Stomach (tissue), 4 donors: ENCODE data around the gene NRF1.

ENCODE experiments used
- POLR2AphosphoS5 ChIP-seq, 3 donors: sonication (generic); formaldehyde crosslinking; IDR thresholded peaks; one replicate each; pipeline ENCODE4 v1.6.1; 2016; ENCODE audit warnings: antibody characterized with exemption in 3 of 3
- TF ChIP-seq, protein P1 (sequence below), 7 experiments: fragments of 450-650 bp in 4 of 7; fragments of 200-600 bp in 3 of 7; sonication (generic) in 3 of 7; IDR thresholded peaks; one replicate each; pipeline ENCODE4 v1.5.1; 2016 to 2019; ENCODE audit warnings: antibody characterized with exemption in 7 of 7, control low read depth in 2 of 7, mild to moderate bottlenecking in 1 of 7

DNA sequence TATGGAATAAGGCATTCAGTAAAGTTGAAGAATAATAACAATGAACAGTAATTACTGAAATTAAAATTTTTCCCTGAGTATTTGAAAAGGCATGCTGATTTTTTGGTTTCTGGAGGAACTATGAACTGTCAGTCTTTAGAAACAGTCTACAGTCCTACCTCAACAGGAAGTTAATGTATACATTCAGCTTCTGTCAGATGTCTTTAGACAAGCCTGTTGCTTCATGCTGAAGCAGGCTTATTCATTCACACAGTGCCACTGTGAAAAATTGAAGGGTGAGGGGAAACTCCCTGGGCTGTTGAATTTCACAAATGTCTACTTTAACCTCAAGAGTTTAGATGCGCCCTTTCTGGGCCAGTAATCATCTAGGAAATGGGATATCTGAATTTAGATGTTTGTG lies 3.5 kb downstream of the NRF1 start:
- TF ChIP-seq, protein P1, sequence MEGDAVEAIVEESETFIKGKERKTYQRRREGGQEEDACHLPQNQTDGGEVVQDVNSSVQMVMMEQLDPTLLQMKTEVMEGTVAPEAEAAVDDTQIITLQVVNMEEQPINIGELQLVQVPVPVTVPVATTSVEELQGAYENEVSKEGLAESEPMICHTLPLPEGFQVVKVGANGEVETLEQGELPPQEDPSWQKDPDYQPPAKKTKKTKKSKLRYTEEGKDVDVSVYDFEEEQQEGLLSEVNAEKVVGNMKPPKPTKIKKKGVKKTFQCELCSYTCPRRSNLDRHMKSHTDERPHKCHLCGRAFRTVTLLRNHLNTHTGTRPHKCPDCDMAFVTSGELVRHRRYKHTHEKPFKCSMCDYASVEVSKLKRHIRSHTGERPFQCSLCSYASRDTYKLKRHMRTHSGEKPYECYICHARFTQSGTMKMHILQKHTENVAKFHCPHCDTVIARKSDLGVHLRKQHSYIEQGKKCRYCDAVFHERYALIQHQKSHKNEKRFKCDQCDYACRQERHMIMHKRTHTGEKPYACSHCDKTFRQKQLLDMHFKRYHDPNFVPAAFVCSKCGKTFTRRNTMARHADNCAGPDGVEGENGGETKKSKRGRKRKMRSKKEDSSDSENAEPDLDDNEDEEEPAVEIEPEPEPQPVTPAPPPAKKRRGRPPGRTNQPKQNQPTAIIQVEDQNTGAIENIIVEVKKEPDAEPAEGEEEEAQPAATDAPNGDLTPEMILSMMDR (IDR thresholded peaks at IDR 0.05) = no peak
- no peak for TF ChIP-seq POLR2AphosphoS5 (IDR thresholded peaks at IDR 0.05)
